HG03558 (cell line): ENCODE measurements around the gene CKLF.
A peak's percentile ranks its signal among the peaks of the same experiment; 100 is the strongest.

Experiments
- ATAC-seq: cut with Tn5 transposase; IDR thresholded peaks from one replicate; pipeline ENCODE4 v1.9.1; 2021; ENCODE audit warnings: moderate number of reproducible peaks; ENCODE audit not compliant: unreplicated experiment; ENCODE audit errors: extremely low read depth

Gene CKLF

DNA sequence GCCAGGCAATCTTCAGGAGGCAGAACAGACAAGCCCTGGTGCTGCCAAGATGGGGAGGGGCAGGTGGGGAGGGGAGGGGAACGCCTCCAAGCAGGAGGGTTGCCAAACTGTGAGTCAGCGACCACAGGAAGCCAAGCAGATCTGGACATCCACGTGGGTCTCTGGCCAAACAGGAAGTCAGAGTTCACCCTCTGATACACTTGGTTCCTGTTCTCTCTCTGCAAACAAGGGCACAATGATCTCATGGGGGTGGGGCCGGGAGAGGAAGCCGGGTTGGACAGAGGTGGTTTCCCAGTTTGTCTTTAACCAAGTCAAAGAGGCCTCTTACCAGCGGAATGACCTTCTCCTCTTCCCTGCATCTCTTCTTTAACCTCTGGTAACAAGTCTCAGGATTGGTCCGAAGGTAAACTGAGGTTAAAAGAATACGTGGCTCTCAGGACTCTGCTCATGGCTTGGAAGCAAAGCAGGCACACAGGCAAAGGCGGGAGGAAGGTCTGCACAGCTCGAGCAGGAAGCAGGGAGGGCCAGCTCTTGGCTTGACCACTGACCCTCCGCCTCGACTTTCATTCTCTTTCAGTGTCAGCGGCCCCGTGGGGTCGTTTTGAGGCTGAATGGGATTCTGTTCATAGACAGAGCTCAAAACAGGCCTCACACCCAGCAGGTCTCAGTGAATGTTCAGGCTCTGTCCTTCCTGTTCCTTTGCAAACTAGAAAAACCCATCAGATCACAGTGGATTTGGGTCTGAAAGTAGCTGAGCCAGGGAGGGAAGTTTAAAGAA lies 35.4 kb upstream of the CKLF start:
- ATAC-seq, result peak; percentile 88

DNA sequence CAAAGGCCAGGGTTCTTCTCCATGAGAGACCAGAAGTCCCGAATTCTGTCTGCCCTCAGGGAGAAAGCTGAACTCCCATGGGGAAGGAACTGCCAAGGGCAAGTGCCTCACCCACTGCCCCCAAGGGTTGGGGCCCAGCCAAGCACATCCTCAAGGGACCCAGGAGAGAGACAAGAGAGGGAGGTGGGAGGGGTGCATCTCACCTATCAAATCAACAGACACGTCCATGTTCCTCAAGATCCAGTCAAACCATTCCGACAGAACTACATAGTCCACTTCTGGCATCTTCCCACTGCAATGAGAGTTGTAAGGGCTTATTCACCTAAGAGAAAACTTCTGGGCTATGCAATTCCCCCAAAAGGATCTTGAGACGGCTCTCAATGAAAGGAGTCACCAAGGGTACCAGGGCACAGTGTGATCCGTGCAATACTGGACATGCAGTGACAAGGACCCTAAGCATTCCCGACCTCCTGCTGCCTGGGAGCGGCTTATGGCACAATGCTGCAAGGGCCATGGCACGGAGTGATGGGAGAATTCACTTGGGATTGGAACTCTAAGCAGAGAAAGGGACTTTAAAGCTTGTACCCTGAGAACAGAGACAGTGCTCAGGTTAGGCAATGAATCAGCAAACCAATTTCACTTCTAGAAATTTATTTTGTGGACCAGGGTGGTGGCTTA lies 34.7 kb upstream of the CKLF start:
- no peak for ATAC-seq

DNA sequence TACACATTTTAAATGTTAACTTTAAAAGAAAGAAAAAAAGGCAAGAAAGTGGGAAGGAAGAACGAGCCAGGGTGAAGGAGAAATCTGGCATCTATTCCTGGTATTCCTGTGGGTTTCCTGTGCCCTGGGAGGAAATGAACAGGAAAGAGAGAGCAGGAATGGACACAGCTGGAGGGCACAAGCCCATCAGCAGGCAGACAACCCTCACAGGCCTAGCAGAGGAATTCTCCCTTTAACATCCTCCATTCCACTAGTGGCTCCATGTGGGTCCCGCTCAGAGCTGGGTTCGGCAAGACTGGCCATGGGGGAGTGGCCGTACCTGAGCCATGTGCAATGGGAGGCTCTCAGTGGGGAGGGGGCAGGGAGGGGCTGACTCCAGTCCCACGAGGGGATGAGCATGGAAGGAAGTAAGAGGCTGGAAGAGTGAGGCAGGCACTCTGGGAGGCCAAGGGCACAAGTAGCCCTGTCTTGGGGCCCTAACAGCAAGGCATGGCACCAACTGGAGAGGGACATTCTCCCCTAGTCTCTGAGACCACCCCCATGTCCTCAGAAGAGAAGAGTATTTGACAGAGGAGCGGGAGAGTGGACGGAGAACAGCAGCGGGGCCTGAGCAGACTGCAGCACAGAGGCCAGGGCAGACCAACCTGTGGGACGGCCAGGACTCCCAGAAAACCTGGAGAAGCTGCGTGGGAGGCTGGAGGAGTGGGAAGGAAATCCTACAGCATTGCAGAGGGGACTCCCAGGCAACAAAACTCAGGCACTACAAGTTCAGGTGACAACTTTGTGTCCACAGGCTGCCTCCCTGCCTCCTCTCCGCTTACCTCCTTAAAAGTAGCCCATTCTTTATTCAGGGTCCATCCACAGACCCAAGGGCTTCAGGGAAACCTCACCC lies 32.6 kb upstream of the CKLF start:
- no peak for ATAC-seq

DNA sequence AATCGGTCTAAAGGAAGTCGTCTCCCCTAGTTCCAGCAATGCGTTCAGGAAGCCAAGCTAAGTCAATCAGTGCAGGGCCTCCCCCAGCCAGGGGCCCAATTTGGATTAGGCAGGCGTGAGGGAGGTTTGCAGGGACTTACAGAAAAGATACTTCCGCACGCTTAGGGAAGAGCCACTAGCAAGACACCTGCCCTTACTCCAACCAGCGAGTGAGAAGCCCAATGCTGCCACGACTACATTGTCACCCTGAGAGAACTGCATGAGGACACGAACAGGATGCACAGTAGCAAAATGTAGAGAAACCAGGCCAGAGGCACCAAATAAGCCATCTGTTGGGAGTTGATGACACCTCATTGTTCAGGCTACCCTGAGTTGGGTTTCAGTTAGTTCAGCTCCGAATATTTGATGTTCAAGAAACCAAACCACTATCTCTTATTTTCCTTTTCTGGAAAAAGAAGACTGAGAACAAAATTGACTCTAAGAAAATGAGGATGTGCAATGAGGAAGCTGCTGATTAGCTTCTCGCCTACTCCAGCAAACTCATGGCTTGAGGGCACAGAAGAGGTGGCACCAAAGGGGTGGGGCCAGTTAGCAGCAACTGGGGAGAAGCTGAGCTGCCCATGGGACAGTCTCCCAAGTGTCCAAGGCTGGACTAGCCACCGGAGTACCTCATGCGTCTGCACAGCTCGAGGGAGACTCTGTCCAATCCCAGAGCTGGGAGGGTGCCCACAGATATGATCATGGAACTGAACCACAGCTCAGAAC lies 31.8 kb upstream of the CKLF start:
- no peak for ATAC-seq

DNA sequence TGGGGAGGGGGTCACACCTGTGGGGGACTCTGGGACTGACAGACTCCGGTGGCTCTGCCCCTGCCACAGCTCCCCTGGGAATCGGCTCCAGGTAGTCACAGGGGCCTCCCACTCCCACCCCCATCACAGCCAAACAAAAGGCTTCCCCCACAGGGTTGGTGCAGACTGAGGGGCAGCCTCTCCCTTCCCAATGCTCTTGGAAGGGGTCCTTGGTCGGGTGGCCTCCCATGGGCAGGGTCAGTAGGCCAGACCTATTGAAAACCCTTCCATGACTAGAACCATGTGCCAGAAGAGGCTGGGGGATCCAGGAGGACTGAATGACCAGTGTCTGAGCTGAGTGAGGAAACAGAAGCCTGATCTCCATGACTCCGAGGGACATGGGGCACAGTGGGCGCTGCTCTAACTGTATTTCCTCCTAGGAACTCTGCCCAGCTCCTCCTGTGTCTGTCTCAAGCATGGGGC lies 31.1 kb upstream of the CKLF start:
- no peak for ATAC-seq

DNA sequence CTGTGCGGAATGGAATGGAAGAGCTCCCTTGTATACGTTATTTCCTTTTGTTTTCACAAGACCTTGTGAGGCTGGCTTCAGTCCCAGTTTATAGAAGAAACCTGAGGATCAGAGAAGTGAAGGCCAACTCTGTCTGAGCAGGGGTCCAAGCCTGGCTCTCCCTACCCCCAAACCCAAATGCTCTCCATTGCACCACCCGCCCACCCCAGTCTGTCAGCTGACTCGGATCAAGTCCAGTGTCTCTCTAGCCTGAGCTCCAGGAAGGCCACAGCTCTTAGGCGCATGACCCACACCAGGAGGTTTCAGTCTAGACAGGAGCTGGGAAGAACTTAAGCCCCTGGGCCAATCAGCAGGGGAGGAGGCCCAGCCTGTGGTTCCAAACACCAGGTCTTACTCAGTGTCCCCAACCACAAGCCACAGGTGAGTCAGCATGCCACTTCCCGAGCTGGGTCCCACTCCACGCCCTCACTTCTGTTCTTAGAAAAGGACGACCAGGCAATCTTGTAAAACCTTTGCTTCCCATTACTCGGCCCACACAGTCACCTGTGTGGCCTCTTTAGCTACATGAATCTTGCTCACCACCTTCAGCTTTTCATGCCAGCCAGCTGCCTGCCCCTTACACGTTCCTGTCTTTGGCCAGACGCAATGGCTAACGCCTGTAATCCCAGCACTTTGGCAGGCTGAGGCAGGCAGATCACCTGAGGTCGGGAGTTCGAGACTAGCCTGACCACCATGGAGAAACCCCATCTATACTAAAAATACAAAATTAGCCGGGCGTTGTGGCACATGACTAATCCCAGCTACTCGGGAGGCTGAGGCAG lies 30.2 kb upstream of the CKLF start:
- no peak for ATAC-seq

DNA sequence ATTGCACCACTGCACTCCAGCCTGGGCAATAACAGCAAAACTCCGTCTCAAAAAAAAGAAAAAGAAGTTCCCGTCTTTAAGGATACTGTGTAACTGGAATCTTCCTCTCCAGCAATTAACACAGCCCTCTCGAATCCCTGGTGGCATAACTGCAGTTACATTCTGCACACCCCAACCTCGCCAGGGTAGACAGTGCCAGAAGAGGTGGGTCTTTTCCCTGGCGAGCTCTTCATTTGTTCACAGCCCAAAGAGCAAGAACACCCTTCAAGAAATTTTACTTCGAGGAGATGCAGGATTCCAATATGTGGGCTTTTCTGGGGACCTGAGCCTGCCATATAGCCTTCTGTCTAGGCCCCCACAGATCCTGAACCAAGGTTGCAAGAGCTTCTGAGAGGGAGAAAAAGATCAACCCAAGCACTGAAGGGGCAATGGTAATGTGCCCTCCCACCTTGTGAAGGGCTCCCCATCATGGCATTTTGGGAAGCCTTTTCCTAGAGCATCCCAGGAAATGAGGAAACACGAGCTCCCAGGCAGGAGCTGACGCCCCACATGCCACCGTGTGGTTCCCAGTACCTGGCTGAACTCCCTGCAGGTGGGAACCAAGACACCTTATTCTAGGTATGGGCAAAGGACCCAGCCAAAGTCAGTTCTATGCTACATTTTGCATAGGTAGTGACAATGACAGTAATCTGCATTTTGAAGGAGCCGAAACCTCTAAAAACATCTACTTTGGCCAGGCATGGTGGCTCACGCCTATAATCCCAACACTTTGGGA lies 29.4 kb upstream of the CKLF start:
- ATAC-seq, result no peak

DNA sequence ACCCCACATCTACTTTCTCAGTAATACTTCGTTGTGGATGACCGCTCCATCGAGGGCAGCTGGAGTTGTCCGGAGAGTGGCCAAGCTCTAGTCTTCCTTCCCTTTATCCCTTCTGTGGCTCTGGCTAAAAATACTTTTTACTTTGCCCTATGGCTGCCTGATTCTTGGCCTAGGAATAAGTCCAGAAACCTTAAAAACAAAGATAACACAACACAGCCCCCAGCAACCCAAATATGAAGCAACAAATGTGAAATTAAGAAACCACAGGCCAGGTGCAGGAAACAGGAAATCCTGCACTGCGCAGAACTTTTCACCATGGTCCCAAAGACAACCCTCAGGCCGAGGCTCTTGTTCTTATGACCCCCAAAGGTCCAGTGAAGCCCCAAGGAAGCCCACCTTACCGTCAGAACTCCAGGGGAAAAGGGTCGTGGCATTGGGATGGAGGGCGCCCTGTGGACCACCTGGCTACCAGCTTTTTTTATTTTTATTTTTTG lies 28.5 kb upstream of the CKLF start:
- ATAC-seq, result no peak

DNA sequence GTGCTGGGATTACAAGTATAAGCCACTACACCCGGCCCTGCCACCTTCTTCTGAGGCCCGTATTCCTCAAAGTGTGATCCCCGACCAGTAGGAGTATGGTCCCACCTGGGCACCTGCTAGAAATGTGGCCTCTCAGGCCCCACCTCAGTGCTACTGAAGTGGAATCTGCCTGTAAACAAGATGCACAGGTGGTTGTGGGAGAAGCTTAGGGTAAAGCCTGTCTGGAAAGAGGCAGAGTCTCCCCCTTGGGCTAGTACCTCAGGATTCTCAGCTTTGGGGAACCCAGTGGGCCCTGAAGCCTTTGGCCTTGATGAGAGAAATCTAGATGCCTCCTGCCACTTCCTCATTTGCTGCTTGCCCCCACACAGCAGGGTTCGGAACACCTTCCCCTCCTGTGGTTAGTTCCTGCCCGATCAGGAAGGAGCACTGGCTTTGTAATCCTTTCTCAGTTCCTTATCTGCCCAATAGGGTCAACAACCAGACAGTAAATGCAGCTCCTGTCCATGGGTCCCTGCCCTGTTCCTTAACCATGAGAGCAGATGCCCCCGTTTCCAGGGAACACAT lies 27.7 kb upstream of the CKLF start:
- ATAC-seq, result no peak

DNA sequence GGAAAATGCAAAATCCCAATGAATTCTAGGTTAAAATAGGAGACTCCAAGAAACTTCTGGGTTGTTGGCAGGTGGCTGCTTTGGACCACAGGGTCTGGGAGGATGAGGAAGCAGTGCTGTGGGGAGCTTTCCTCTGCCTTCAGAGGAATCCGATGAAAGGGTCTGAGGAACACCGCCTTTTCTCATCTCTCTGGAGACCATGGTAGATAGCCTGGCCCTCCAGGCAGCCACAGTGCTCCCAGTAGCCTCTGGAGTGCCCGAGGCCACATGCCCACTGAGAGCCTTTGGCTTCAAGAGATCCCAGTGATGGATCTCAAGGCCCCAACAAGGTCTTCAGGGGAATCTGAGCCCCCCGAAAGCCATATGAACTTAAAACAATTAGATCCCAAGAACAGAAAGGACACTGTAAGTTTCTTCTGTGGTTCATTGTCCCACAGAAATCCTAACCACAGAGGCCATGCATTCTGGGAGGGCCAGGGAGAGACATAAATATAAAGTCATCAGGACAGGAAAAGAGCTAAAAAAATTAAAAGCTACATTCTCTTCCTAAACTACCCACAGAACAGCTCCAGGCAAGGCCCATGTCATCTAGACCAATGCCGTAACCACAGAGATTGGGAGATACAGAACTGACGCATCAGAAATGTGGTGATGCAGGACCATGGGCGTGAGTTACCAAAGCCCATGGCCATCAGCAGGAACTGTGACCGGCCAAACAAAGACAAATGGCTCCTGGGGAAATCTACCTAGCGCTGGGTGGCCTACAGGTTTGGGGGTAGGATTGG lies 26.8 kb upstream of the CKLF start:
- ATAC-seq, result no peak

DNA sequence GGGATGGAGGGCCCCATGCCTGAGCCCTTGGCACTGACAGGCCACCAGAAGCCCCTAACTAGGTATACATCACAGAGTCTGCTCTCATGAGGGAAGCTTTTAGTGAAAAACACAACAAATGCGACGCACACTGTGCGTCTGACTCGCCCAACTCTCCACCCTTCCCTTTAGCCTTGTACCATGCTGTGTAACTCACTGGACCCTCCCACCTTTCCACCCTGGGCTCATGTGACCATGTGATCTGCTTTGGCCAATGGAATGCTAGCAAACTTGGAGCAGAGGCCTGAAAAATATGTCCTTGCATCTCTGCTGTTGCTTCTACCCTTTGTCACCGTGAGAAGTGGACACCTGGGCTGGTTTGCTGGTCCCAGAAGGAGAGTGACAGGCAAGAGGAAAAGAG lies 24.1 kb upstream of the CKLF start:
- no peak for ATAC-seq

DNA sequence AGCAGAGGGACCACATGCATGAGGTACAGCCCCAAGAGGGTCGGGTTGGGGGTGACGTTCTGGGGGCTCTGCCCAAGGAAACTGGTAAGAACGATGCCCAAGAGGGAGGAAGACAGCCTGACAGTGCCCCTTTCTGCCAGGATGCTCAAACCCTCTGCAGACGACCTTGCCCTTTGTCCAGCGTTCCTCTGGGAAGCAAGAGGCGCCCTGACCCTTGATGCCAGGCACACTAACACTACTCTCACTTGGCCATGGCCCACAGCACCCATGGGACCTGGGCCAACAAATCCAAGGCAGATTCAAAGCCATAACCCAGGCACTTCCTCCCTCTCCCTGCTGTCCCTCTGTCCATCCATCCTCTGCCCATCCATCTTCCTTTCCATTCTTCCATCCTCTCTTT lies 22.9 kb upstream of the CKLF start:
- ATAC-seq, result no peak

DNA sequence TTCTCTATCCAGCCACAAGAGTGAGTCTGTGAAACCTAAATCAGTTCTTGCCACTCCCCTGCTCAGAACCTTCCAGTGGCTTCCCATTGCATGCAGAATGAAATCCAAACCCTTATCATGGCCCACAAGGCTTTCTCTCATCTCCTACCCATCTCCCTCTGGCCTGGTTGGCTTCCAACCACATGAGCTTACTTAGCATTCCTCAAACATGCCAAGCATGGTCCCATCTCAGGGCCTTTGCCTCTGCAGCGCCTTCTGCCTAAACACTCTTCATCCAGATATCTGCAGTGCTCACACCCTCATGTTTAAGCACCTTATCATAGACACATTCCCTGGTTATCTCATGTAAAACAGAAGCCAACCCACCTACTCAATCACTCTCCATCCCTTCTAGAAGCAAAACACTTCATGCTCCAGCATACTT lies 18.0 kb upstream of the CKLF start:
- ATAC-seq, result no peak

DNA sequence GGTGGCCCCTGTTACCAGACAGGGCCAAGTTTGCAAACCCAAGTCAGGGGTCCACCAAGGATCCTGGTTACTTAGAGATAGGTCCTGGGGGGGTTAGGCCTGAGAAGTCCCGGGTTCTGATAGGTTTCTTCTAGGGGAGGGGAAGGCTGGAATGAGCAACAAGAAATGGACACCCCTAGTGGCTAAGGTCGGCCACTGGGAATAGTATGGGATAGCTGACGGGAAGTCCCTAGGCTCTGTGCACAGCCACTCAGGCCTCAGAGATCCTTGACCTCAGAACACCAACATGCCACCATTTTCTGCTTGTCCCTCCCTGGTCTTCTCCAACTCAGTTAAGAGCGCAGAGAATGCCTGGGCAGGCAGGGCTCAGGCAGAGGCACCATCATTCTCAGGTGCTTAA lies 15.9 kb upstream of the CKLF start:
- ATAC-seq, result no peak

DNA sequence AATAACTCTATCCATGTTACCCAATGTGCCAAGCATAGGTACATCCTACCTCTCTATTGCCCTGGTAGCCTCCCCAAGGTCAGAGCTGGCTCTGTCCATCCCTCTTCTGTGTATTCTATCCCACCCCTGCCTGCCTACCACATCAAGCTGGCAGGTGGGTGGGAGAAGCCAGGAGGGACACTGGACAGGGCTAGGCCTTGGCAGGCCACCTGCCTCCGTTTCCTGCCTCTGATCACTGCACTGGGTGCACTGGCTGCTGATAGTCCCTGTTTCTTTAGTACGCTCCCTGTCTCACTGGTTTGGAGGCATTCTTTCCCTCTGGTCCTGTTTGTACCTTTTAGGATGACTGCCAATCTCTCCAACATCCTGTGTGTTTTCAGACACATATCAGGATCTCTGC lies 15.1 kb upstream of the CKLF start:
- no peak for ATAC-seq

DNA sequence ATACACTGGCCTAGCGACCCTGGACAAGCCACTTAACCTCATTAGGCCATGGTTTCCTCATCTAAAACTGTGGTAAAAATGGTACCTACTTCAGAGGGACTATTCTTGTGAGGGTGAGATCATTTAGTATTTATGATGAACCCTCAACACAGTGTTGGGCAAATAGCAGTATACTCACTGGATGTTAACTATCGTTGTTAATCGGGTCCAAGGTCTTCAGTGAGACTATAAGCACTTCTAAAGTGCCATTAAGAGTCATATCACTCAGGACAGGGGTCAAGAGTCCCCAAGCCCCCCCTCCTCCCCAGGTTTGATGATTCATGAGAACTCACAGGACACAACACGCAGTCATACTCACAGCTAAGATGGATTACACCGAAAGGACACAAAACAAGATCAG lies 13.5 kb upstream of the CKLF start:
- ATAC-seq, result no peak
